Hepatocyte (in vitro differentiated cells): Measurements from ENCODE around the gene CLDN18.

ENCODE experiments used
- EZH2 ChIP-seq: fragments of 200-600 bp; sonication (generic); IDR thresholded peaks from 2 replicates; pipeline ENCODE4 v1.6.1; 2016; ENCODE audit warnings: antibody characterized with exemption, mild to moderate bottlenecking, borderline replicate concordance
- TF ChIP-seq, protein P1 (sequence below): fragments of 200-600 bp; sonication (generic); IDR thresholded peaks from 2 replicates; pipeline ENCODE4 v1.5.1; 2016; ENCODE audit warnings: antibody characterized with exemption, mild to moderate bottlenecking; ENCODE audit not compliant: poor library complexity

DNA sequence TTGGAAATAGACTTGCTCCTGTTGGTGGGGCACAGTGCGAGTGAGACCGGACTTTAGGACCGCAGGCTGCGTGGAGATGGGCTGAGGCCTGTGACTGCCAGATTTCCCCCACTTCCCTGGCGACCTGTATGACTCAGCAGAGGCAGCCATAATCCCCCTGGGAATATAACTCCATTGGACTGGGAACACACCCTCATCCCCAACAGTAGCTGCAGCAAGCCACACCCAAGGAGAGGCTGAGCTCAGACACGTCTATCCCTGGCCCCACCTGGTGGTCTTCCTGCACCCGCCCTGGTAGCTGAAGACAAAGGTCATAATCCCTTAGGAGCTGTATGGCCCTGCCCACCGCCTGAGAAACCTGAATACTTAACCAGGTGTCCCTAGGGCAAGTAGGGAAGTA lies 62.8 kb downstream of the CLDN18 start:
- TF ChIP-seq, protein P1, sequence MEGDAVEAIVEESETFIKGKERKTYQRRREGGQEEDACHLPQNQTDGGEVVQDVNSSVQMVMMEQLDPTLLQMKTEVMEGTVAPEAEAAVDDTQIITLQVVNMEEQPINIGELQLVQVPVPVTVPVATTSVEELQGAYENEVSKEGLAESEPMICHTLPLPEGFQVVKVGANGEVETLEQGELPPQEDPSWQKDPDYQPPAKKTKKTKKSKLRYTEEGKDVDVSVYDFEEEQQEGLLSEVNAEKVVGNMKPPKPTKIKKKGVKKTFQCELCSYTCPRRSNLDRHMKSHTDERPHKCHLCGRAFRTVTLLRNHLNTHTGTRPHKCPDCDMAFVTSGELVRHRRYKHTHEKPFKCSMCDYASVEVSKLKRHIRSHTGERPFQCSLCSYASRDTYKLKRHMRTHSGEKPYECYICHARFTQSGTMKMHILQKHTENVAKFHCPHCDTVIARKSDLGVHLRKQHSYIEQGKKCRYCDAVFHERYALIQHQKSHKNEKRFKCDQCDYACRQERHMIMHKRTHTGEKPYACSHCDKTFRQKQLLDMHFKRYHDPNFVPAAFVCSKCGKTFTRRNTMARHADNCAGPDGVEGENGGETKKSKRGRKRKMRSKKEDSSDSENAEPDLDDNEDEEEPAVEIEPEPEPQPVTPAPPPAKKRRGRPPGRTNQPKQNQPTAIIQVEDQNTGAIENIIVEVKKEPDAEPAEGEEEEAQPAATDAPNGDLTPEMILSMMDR, result no peak
- TF ChIP-seq EZH2, result no peak
